Vein endothelial cell (primary cell): ENCODE results near the gene ZNF226. TPM values are rescaled to one million over a fixed set of nuclear protein-coding genes. Genes with fewer than 3 reads are reported as not detected.

Source experiments
- total RNA-seq: library from RNA; depleted of rRNA; stranded (reverse); fragments of >200 nt; gene quantifications from 2 replicates; pipeline ENCODE4 v1.2.3, GENCODE V29; 2012

The ZNF226 gene
- total RNA-seq = 10.8 and 15.0 TPM in 2 replicates

GRCh38 chr19:44164673-44165512, at the start of gene ZNF226:
Gene ZNF226 (plus strand): TSS chr19:44165100. CDS start chr19:44170081, 4,981 bp downstream.

DNA sequence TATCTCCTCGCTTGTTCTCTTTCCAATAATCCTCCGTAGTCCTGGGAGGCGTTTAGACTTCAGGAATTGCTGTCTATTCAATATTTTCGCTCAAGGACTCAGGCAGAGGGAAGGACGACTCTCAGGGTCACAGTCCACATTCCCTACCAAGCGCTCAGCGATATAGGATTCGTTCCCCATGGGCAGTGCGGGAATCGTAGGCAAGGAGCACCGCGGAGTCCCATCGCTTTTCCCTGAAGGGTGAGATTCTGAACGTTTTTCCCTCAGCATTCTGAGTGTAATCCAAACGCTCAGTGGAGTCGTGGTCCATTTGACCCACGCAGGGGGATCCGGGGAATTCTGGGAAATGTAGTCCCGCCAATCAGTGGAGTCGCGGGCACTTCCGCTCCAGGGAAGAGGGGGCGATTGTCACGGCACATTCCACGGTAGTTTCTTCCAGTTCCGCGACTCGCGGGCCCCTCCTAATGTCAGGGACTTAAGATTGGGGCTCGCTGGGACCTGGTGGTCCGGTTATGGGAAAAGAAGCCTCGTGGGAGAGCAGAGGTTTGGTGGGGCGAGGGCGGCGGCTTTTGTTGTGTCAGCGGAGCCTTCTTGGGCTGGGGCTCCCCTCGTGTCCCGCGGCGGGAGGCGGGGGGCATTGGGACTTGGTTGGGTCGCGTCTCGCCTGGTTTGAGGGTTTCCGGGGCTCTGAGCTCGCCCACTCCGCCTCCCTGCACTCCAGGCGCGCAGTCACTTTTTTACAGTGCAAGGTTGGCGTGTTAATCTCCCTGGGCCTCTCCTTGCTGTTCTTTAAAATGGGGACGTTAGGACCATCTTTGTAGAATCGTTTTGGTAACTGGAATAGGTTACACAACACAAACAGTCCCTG, 23.5 kb upstream of the ZNF226 start, which contains the start of gene ZNF234:
Gene ZNF234 (plus strand): TSS at position 364 of the 868 bp plus-strand sequence. CDS start 3,079 bp downstream, outside the sequence.

DNA sequence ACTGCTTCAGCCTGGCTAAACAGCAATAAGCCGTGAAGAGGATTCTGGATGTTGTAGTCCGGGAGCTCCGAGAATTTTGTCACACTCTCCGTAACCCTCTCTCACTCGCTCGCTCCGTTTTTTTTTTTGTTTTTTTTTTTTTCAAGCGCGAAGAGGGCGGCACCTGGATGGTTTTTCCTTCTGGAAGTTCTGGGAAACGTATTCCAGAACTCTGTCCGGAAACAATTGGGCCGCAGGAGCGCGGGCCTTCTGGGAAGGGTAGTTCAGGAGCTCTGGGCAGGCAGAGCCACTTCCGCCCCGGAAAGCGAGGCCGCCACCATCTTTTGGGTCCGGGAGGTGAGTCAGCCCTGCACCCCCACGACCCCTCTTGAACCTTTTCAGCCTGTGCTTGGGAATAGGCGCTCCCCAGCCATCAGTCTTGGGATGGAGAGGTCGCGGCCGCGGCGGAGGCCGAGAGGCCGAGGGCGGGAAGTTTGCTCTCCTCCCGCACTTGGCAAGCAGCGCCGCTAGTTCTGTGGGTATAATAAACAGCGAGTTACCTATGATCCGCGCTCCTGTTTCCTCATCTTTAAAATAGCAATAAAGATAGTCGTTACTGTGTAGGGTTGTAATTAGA, 47.5 kb downstream of the ZNF226 start, which contains the start of gene ZNF227:
Gene ZNF227 (plus strand): TSS at position 283 of the 616 bp plus-strand sequence. CDS start 5,261 bp downstream, outside the sequence.

Other genes with a start within 250 kb of the ZNF226 start
- 11.8 and 18.3 TPM in 2 replicates for gene ZNF45, start 229.8 kb upstream of the ZNF226 start, total RNA-seq
- gene ZNF221, start 213.9 kb upstream of the ZNF226 start, total RNA-seq = 5.9 and 6.0 TPM in 2 replicates
- gene ZNF155, start 180.9 kb upstream of the ZNF226 start, total RNA-seq = 6.9 and 8.1 TPM in 2 replicates
- gene ZNF230, start 162.1 kb upstream of the ZNF226 start, total RNA-seq = 3.0 and 5.2 TPM in 2 replicates
- 4.3 and 5.9 TPM in 2 replicates for gene ZNF222, start 139.7 kb upstream of the ZNF226 start, total RNA-seq
- 5.2 and 5.8 TPM in 2 replicates for gene ZNF223, start 113.1 kb upstream of the ZNF226 start, total RNA-seq
- 3.3 and 3.4 TPM in 2 replicates for gene ZNF284, start 92.9 kb upstream of the ZNF226 start, total RNA-seq
- 18.9 and 29.3 TPM in 2 replicates for gene ZNF224, start 70.7 kb upstream of the ZNF226 start, total RNA-seq
- gene ZNF225, start 51.7 kb upstream of the ZNF226 start, total RNA-seq = 4.2 and 5.9 TPM in 2 replicates
- gene ZNF234, start 23.5 kb upstream of the ZNF226 start, total RNA-seq = 9.7 and 10.5 TPM in 2 replicates
- gene ZNF227, start 47.4 kb downstream of the ZNF226 start, total RNA-seq = 15.4 and 18.6 TPM in 2 replicates
- 0.65 and 0.76 TPM in 2 replicates for gene ZNF233, start 94.8 kb downstream of the ZNF226 start, total RNA-seq
- 4.6 and 6.3 TPM in 2 replicates for gene ZNF235, start 139.9 kb downstream of the ZNF226 start, total RNA-seq
- 6.2 and 8.2 TPM in 2 replicates for gene ZNF112, start 191.6 kb downstream of the ZNF226 start, total RNA-seq
- 2.2 and 2.6 TPM in 2 replicates for gene ZNF285, start 236.5 kb downstream of the ZNF226 start, total RNA-seq